SK-N-SH (cell line): ENCODE measurements around the gene SEC23A. TPM values are rescaled to one million over a fixed set of nuclear protein-coding genes. Genes with fewer than 3 reads are reported as not detected.

Experiments used
- CTCF ChIA-PET: fragments of 300-600, 350-600 bp; formaldehyde crosslinking; extraction: SDS; loops from one replicate; lab custom pipeline; 2021; lab: Yijun Ruan, JAX
- POLR2A ChIA-PET: fragments of 350-600 bp; sonication (Branson Sonifier 250); formaldehyde crosslinking; extraction: SDS; loops from one replicate; lab custom pipeline; 2020; ENCODE audit warnings: antibody characterized with exemption, inconsistent platforms; lab: Yijun Ruan, JAX
- DNase-seq: peaks from one replicate; pipeline ENCODE4 v3.0.0; 2012
- H2AFZ ChIP-seq: fragments of 200-600 bp; sonication (generic); 2 replicates; pipeline ENCODE4 v1.8.1; 2016; ENCODE audit warnings: antibody characterized with exemption, mild to moderate bottlenecking, low read depth
- H3F3A ChIP-seq: fragments of 200-600 bp; sonication (generic); replicated peaks from 2 replicates; pipeline ENCODE3; 2016; ENCODE audit warnings: antibody characterized with exemption, mild to moderate bottlenecking; ENCODE audit not compliant: insufficient read depth
- H3K27ac ChIP-seq, 2 experiments: fragments of 200-500 bp in 1 of 2; fragments of 200-600 bp in 1 of 2; sonication (Bioruptor generic) in 1 of 2; sonication (generic), shearing (Covaris generic) in 1 of 2; 2 replicates each; pipeline versions ENCODE4 v1.5.1 to v1.6.1; 2014 to 2016; ENCODE audit warnings: low read depth in 2 of 2, inconsistent platforms in 1 of 2, low read length in 1 of 2, mild to moderate bottlenecking in 1 of 2, mixed read lengths in 1 of 2
- H3K27me3 ChIP-seq: fragments of 200-600 bp; sonication (generic), shearing (Covaris generic); 2 replicates; pipeline ENCODE4 v1.6.1; 2016; ENCODE audit warnings: mixed run types; ENCODE audit not compliant: insufficient read depth
- H3K36me3 ChIP-seq, 2 experiments: fragments of 200-500 bp in 1 of 2; fragments of 200-600 bp in 1 of 2; sonication (Bioruptor generic) in 1 of 2; sonication (generic) in 1 of 2; replicated peaks in 1 of 2; 2 replicates each; pipeline versions ENCODE3 to v1.5.1; 2014 to 2016; ENCODE audit warnings: low read length in 1 of 2, mild to moderate bottlenecking in 1 of 2; ENCODE audit not compliant: insufficient read depth in 2 of 2, control insufficient read depth in 1 of 2
- H3K4me1 ChIP-seq, 2 experiments: fragments of 200-500 bp in 1 of 2; fragments of 200-600 bp in 1 of 2; sonication (Bioruptor generic) in 1 of 2; sonication (generic), shearing (Covaris generic) in 1 of 2; 2 replicates each; pipeline versions ENCODE4 v1.5.1 to v1.6.1; 2014 to 2016; ENCODE audit warnings: low read depth in 1 of 2, low read length in 1 of 2, mixed run types in 1 of 2; ENCODE audit not compliant: insufficient read depth in 2 of 2, control insufficient read depth in 1 of 2
- H3K4me2 ChIP-seq: fragments of 200-600 bp; sonication (generic), shearing (Covaris generic); 2 replicates; pipeline ENCODE4 v1.6.1; 2017; ENCODE audit warnings: mixed run types
- H3K4me3 ChIP-seq, 2 experiments: fragments of 200-500 bp in 1 of 2; fragments of 200-600 bp in 1 of 2; sonication (Bioruptor generic) in 1 of 2; sonication (generic), shearing (Covaris generic) in 1 of 2; 2 replicates each; pipeline versions ENCODE4 v1.5.1 to v1.8.1; 2014 to 2016; ENCODE audit warnings: low read depth in 2 of 2, inconsistent platforms in 1 of 2, low read length in 1 of 2, mild to moderate bottlenecking in 1 of 2, mixed read lengths in 1 of 2, moderate library complexity in 1 of 2
- H3K79me2 ChIP-seq: fragments of 200-600 bp; sonication (generic); 2 replicates; pipeline ENCODE4 v1.8.1; 2017; ENCODE audit warnings: mild to moderate bottlenecking; ENCODE audit not compliant: insufficient read depth
- H3K9ac ChIP-seq: fragments of 200-600 bp; sonication (generic); 2 replicates; pipeline ENCODE4 v1.6.1; 2017; ENCODE audit warnings: mixed run types
- H3K9me2 ChIP-seq: fragments of 200-600 bp; sonication (generic); 2 replicates; pipeline ENCODE4 v1.6.1; 2017; ENCODE audit warnings: mixed run types
- H3K9me3 ChIP-seq: fragments of 200-600 bp; sonication (generic); 2 replicates; pipeline ENCODE4 v1.6.1; 2017; ENCODE audit warnings: mixed run types, mild to moderate bottlenecking, moderate library complexity
- H4K20me1 ChIP-seq: fragments of 200-600 bp; sonication (generic); 2 replicates; pipeline ENCODE4 v1.6.1; 2017; ENCODE audit warnings: mild to moderate bottlenecking, mixed run types; ENCODE audit not compliant: insufficient read depth
- CHD2 ChIP-seq: fragments of 150-350 bp; IDR thresholded peaks from 2 replicates; pipeline ENCODE4 v1.6.1; 2018; ENCODE audit warnings: low read length; ENCODE audit not compliant: partially characterized antibody
- CTCF ChIP-seq: fragments of 200-600 bp; sonication (generic); IDR thresholded peaks from 2 replicates; pipeline ENCODE4 v1.6.1; 2017; ENCODE audit warnings: antibody characterized with exemption, mild to moderate bottlenecking, moderate library complexity
- GABPA ChIP-seq: IDR thresholded peaks from 2 replicates; pipeline ENCODE4 v1.4.0; 2012; ENCODE audit warnings: low read depth, mild to moderate bottlenecking
- MAX ChIP-seq: IDR thresholded peaks from 2 replicates; pipeline ENCODE4 v1.4.0; 2012; ENCODE audit warnings: low read depth
- NFIC ChIP-seq: IDR thresholded peaks from 2 replicates; pipeline ENCODE4 v1.4.0; 2012; ENCODE audit warnings: borderline replicate concordance
- NRF1 ChIP-seq: IDR thresholded peaks from 2 replicates; pipeline ENCODE4 v1.6.1; 2012; ENCODE audit warnings: low read depth, mild to moderate bottlenecking, low read length
- PBX3 ChIP-seq: IDR thresholded peaks from 2 replicates; pipeline ENCODE4; 2012
- RAD21 ChIP-seq: IDR thresholded peaks from 2 replicates; pipeline ENCODE4 v1.6.1; 2012; ENCODE audit warnings: mild to moderate bottlenecking, low read length
- RCOR1 ChIP-seq: fragments of 150-350 bp; IDR thresholded peaks from 2 replicates; pipeline ENCODE4 v1.6.1; 2017; ENCODE audit warnings: antibody characterized with exemption, low read length
- REST ChIP-seq: IDR thresholded peaks from 2 replicates; pipeline ENCODE4 v1.6.1; 2012; ENCODE audit warnings: mild to moderate bottlenecking, low read depth, low read length, moderate library complexity
- RFX5 ChIP-seq: IDR thresholded peaks from 2 replicates; pipeline ENCODE4 v1.6.1; 2012; ENCODE audit warnings: mild to moderate bottlenecking, improper control_type of control experiment, low read length
- RXRA ChIP-seq: IDR thresholded peaks from 2 replicates; pipeline ENCODE4 v1.4.0; 2012; ENCODE audit warnings: low read depth, mild to moderate bottlenecking, borderline replicate concordance
- SMC3 ChIP-seq: IDR thresholded peaks from 2 replicates; pipeline ENCODE4 v1.6.1; 2012; ENCODE audit warnings: low read depth, low read length, improper control_type of control experiment
- TEAD4 ChIP-seq: IDR thresholded peaks from 2 replicates; pipeline ENCODE4 v1.4.0; 2012; ENCODE audit warnings: mild to moderate bottlenecking, borderline replicate concordance; ENCODE audit not compliant: insufficient read depth
- USF2 ChIP-seq: fragments of 150-350 bp; IDR thresholded peaks from 2 replicates; pipeline ENCODE4 v1.6.1; 2017; ENCODE audit warnings: antibody characterized with exemption, low read length, low read depth, borderline replicate concordance
- YY1 ChIP-seq: IDR thresholded peaks from 2 replicates; pipeline ENCODE4 v1.4.0; 2012; ENCODE audit warnings: low read depth, mild to moderate bottlenecking
- WGBS: methylation state at CpG from one replicate; pipeline ENCODE4 v1.1.6; 2017; ENCODE audit warnings: low lambda C conversion rate; 5-methylcytosine and 5-hydroxymethylcytosine counted together
- polyA plus RNA-seq, 3 experiments: library from polyadenylated mRNA; depleted of rRNA; stranded (reverse); fragments of >200 nt; gene quantifications; 2 replicates each; pipeline ENCODE4 v1.2.3, GENCODE V29; 2012

SEC23A gene
- polyA plus RNA-seq, 1 of the 3 experiments (the other 2 are of a cell fraction), result 30.0 TPM

- no peak for TF ChIP-seq RXRA
- no peak for TF ChIP-seq PBX3
- no peak for TF ChIP-seq SMC3
- TF ChIP-seq TEAD4, result no peak
- TF ChIP-seq CHD2, result no peak
- TF ChIP-seq REST, result no peak
- TF ChIP-seq GABPA, result no peak
- no peak for TF ChIP-seq RCOR1
- no peak for TF ChIP-seq NFIC
- TF ChIP-seq RAD21, result no peak
- no peak for TF ChIP-seq CTCF
- TF ChIP-seq RFX5, result no peak
- TF ChIP-seq YY1, result no peak
- no peak for TF ChIP-seq NRF1
- no peak for TF ChIP-seq MAX
- TF ChIP-seq USF2, result no peak
- POLR2A ChIA-PET, result no interaction called here
- CTCF ChIA-PET, result interaction anchor here (0.7 to 2.3 kb wide), 3 partner anchors 12 to 412 kb away, joined by 3 to 14 read pairs (median 6); no protein-coding TSS in a partner anchor
These were observed 86.3 kb downstream of the SEC23A start for GRCh38 chr14:39016733-39017095.

More at GRCh38 chr14:39016733-39017095, 86.3 kb downstream of the SEC23A start:
- Histone ChIP-seq H2AFZ (no peak overlapping the region), H3K4me2 (no peak overlapping the region), H3K9ac (no peak overlapping the region), H3K9me2 (no peaks in the 10 kb centered on the region), H3K4me1 (no peaks in the 10 kb centered on the region), H3F3A (no peaks in the 10 kb centered on the region), H3K27me3 (no peaks in the 10 kb centered on the region), H3K27ac (no peak overlapping the region), H3K36me3 (no peaks in the 10 kb centered on the region), H3K9me3 (no peaks in the 10 kb centered on the region), H3K79me2 (no peaks in the 10 kb centered on the region), H4K20me1 (no peaks in the 10 kb centered on the region), H3K4me3 (no peak overlapping the region)
- WGBS, result 80% methylated on average over 4 of the region's 4 CpGs
- DNase-seq, result no peak
